Coronary artery (tissue), 2 donors: ENCODE measurements around the gene ANKRD22.

Experiments used
- DNase-seq: peaks from one replicate; pipeline ENCODE4 v3.0.0-alpha.2; 2017; ENCODE audit warnings: low spot score
- H3K27ac ChIP-seq, 2 donors: fragments of 200-600 bp; sonication (generic); one replicate each; pipeline ENCODE4 v1.5.1; 2016 to 2019
- H3K4me3 ChIP-seq: fragments of 200-600 bp; sonication (generic); 2 replicates; pipeline ENCODE4 v1.5.1; 2016; ENCODE audit warnings: mild to moderate bottlenecking, moderate library complexity
- TF ChIP-seq, protein P1 (sequence below): fragments of 200-600 bp; sonication (generic); IDR thresholded peaks from one replicate; pipeline ENCODE4 v1.5.1; 2019; ENCODE audit warnings: antibody characterized with exemption

The ANKRD22 gene

GRCh38 chr10:88835910-88836221 is 15.8 kb downstream of the ANKRD22 start:
- H3K27ac ChIP-seq, result no peak overlapping the region
- no peak for DNase-seq
- no peak overlapping the region for H3K4me3 ChIP-seq
- TF ChIP-seq, protein P1, sequence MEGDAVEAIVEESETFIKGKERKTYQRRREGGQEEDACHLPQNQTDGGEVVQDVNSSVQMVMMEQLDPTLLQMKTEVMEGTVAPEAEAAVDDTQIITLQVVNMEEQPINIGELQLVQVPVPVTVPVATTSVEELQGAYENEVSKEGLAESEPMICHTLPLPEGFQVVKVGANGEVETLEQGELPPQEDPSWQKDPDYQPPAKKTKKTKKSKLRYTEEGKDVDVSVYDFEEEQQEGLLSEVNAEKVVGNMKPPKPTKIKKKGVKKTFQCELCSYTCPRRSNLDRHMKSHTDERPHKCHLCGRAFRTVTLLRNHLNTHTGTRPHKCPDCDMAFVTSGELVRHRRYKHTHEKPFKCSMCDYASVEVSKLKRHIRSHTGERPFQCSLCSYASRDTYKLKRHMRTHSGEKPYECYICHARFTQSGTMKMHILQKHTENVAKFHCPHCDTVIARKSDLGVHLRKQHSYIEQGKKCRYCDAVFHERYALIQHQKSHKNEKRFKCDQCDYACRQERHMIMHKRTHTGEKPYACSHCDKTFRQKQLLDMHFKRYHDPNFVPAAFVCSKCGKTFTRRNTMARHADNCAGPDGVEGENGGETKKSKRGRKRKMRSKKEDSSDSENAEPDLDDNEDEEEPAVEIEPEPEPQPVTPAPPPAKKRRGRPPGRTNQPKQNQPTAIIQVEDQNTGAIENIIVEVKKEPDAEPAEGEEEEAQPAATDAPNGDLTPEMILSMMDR, result no peak

DNA sequence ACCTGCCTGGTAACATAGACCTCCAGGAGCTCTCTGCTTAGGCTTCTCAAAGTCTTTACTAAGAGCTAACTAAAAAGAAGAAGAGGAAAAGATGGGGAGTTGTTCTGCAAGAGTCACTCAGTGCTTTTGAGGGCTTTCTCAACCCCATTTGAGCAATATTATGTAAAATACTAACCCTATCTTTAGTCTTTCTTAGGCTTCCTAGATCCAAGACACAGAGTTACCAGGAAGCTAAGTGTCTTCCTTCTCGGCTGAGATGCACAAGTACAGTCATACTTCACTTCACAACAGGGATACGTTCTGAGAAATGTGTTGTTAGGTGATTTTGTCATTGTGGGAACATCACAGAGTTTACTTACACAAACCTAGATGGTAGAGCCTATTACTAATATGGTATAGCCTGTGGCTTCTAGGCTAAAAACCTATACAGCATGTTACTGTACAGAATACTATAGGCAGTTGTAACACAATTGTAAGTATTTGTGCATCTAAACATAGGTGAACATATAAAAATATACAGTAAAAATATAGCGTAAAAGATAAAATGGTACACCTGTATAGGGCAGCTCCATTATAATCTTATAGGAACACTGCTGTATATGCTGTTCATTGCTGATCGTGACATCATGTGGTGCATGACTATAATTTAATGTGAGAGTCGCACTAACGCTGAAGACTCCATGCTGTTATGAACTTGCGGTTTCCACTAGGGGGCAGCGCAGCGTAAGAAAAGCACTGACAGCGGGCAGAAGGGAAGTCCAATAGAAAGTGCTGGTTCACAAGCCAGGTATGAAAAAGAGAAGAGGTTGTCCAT is 16.3 kb downstream of the ANKRD22 start:
- H3K4me3 ChIP-seq, result no peak overlapping the region
- TF ChIP-seq, protein P1, result peak; percentile 63
- DNase-seq, result peak; percentile 81
- no peak overlapping the region for H3K27ac ChIP-seq

DNA sequence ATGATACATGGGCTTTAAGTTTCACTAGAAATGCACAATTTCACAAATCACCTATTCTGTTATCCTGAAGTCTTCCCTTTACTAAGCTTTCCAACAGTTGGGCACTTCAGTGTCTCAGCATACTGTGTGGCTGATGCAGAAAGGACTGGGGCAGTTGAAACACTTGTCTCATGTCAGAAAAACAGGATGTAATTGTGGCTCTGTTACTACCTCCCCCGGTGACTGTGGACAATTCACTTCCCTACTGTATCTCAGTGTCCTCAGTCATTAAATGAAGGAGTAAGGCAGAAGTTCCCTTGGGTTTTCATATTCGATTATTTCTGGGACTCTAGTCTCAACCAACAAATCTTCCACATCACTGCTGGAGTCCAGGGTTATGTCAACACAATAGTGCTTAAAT is 17.9 kb downstream of the ANKRD22 start:
- DNase-seq, result no peak
- H3K27ac ChIP-seq, result no peak overlapping the region
- no peak overlapping the region for H3K4me3 ChIP-seq
- TF ChIP-seq, protein P1, result no peak

DNA sequence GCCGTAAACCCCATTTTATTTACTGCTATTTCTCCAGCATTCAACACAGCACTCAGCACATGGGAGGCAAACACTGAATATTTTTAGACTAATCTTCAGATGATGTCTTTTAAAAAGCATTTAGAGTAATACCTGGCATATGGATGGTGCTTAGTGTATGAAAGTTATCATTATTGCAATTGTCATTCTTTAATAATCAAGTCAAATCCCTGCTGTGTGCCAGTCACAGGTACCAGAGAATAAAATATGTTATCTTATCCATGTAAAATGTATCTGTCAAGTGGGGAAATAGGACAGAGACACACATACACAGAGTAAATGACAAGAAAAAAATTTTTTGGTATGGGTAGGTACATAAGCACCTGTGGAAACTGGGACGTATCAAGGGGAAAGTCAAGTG is 18.5 kb downstream of the ANKRD22 start:
- no peak for DNase-seq
- H3K4me3 ChIP-seq, result no peak overlapping the region
- H3K27ac ChIP-seq, result no peak overlapping the region
- TF ChIP-seq, protein P1, result no peak

DNA sequence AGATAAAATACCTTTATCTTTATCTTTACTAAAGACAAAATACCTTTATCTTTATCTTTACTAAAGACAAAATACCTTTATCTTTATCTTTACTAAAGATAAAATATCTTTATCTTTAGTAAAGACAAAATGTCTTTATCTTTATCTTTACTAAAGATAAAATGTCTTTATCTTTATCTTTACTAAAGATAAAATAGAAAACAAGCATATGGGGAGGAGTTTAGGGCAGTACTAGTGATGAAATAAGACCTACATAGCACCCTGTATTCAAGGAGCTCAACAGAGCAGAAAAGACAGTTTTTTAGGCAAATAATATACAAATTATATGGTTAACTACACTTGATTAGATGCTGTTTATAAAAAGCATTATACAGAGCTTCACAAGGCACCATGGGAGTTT is 19.3 kb downstream of the ANKRD22 start:
- TF ChIP-seq, protein P1, result no peak
- DNase-seq, result no peak
- Histone ChIP-seq H3K4me3 (no peak overlapping the region), H3K27ac (no peak overlapping the region)

- no peak for DNase-seq
- TF ChIP-seq, protein P1, result no peak
- no peak overlapping the region for H3K27ac ChIP-seq
- H3K4me3 ChIP-seq, result no peak overlapping the region
Measured at GRCh38 chr10:88831709-88832108, 19.9 kb downstream of the ANKRD22 start.

DNA sequence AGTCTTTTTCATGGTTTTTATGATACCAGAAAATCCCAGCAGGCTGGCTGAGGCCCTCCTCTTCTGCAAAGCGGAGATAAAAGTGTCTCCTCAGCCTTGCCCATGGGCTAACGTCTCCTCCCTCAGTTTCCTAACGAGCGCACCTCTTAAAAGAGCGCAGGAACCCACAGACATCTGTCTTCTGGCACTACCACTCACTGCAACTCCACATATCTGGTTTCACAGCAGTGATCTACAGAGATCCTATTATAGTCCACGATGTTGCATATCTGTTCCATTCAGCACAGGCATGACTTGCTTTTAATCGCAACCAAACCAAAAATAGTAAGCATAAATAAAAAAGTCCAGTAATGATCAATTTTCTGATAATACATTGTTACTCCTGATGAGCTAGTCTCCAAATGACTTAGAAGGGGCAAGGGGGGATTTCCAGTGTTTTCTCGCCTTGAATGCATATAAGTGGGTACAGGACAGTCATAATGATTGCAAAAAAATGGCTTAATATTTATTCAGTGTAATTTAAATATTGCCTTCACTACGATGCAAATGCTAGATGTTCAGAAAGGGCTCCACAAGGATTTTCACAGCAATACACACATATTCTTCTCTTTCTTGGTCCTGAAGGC is 20.9 kb downstream of the ANKRD22 start:
- Histone ChIP-seq H3K4me3 (no peak overlapping the region), H3K27ac (no peak overlapping the region)
- DNase-seq, result no peak
- TF ChIP-seq, protein P1, result no peak
